ENCODE measurements around the gene SLC25A21.

The SLC25A21 gene

DNA sequence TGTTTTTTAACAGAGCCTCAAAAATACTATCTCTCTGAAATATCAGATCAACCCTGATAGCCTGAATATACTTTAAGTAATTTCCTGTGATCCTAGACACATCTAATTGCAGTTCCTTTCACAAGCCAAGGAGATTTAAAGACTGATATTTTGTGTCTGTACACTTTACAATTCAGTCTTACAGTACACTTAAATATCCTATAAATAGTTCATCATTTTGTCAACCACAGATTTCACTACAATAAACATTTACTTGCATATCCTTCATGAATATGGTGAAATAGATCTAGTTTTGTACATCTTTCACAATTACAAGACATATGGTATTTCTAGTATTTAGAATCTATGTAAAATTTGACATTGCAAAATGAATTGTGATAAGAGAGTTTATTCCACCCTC lies 349.7 kb downstream of the SLC25A21 start:
- no peak for TF ChIP-seq CTCF (IDR thresholded peaks at IDR 0.05; ENCODE audit: low read depth, low read length, missing control alignments)
- DNase-seq (ENCODE audit: low read depth), result no peak
- no peak overlapping the region for H3K4me3 ChIP-seq (ENCODE audit: low read depth, low read length)

GRCh38 chr14:36820901-36821300 lies 351.5 kb downstream of the SLC25A21 start:
- no peak for TF ChIP-seq CTCF (IDR thresholded peaks at IDR 0.05; ENCODE audit: low read depth, low read length, missing control alignments)
- DNase-seq (ENCODE audit: low read depth), result no peak
- H3K4me3 ChIP-seq (ENCODE audit: low read depth, low read length), result no peak overlapping the region

DNA sequence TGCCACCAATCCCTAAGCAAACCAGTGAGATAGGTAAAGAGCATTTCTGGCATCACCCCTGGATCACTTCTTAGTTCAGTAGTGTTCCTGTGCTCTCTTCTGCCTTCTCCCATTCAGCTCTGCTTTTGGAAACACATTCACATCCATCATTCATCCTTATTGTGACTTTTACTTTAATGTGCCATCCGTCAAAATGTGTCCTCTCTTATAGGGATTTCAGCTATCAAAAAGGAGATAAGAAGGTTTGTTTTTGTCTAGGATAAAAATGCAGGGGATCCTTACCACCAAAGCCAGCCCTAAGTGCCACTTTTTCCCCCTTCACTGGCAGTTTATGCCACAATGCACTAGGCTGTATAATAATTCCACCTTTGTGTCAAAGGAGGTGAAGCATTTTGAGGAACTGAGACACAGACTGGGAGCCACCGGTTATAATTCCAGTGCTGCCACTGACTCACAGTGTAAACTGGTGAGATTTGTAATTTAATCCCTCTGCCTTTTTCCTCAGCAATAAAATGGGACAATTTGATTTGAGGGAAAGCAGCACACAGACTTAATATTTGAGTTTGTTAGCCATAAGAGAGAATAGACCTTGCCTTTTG lies 352.2 kb downstream of the SLC25A21 start:
- no peak overlapping the region for H3K4me3 ChIP-seq (ENCODE audit: low read depth, low read length)
- DNase-seq (ENCODE audit: low read depth), result no peak
- TF ChIP-seq CTCF (IDR thresholded peaks at IDR 0.05; ENCODE audit: low read depth, low read length, missing control alignments), result no peak

DNA sequence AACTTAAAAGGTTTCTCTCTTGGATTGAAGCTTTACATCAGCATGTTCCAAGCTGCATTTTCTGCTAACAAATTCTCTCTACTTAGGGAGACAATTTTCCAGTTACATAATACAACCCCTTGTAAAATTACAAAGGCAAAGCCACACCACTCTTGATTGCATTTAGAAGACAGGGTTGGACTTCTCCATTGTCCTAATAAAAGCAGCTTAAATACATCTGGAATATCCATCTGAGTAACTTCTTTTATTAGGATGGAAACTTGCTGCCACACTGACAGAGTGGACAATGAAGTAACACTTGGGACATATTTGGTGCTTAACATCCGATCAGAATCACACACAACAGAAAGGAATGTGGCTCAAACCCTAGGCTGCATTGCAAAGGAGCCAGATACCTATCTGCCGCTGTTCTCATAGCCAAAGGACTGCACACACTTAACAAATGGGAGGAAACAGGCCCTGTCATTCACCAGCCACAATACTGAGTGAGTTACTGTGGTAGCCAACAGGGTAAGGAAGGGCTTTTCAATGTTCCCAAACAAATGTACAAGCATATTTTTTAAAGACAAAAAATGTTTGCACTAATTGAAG lies 353.5 kb downstream of the SLC25A21 start:
- no peak for DNase-seq (ENCODE audit: low read depth)
- no peak overlapping the region for H3K4me3 ChIP-seq (ENCODE audit: low read depth, low read length)
- TF ChIP-seq CTCF (IDR thresholded peaks at IDR 0.05; ENCODE audit: low read depth, low read length, missing control alignments), result no peak

- DNase-seq (ENCODE audit: low read depth), result no peak
- no peak overlapping the region for H3K4me3 ChIP-seq (ENCODE audit: low read depth, low read length)
- TF ChIP-seq CTCF (IDR thresholded peaks at IDR 0.05; ENCODE audit: low read depth, low read length, missing control alignments), result no peak
Measured at GRCh38 chr14:36818246-36818645, 354.2 kb downstream of the SLC25A21 start.

GRCh38 chr14:36817071-36817930 lies 355.1 kb downstream of the SLC25A21 start:
- DNase-seq (ENCODE audit: low read depth), result no peak
- no peak for TF ChIP-seq CTCF (IDR thresholded peaks at IDR 0.05; ENCODE audit: low read depth, low read length, missing control alignments)
- H3K4me3 ChIP-seq (ENCODE audit: low read depth, low read length), result no peak overlapping the region

All from GM12864 (cell line).